H1 (cell line): ENCODE data around the gene ZNF541. TPM values are rescaled to one million over a fixed set of nuclear protein-coding genes. Genes with fewer than 3 reads are reported as not detected.

Source experiments
- E2F6 ChIP-seq: IDR thresholded peaks from 2 replicates; pipeline ENCODE4 v1.6.1; 2012; ENCODE audit warnings: inconsistent platforms
- polyA plus RNA-seq, 7 experiments: library from polyadenylated mRNA; depleted of rRNA in 3 of 7; stranded (reverse) in 5 of 7; unstranded in 2 of 7; fragments of >200 nt in 5 of 7; fragments of 200-250 nt in 2 of 7; gene quantifications; 1 replicate in 5 of 7; 2 replicates in 1 of 7; 4 replicates in 1 of 7; pipeline versions ENCODE4 v1.2.1 to v1.2.3, GENCODE V29; 2011 to 2013; ENCODE audit warnings: missing spikeins in 2 of 7, mixed read lengths in 2 of 7
- total RNA-seq: library from RNA; stranded (reverse); fragmentation: NEBNext Ultra II Directional; extraction: Animal tissue kit (Norgen Biotek cat#: 25700); gene quantifications from 2 replicates; pipeline ENCODE4 v1.2.1, GENCODE V29; 2021

The ZNF541 gene
- total and polyA plus RNA-seq, 2 of the 8 experiments (the other 6 are each of a cell fraction or from before 2014, with no cell fraction given): 0.05 TPM; not detected in 1

- TF ChIP-seq E2F6: peak; percentile 97
Observed at GRCh38 chr19:47573071-47574026, at the start of gene ZNF541 (continued).
